ENCODE data around the gene NAT8L.

Gene NAT8L

DNA sequence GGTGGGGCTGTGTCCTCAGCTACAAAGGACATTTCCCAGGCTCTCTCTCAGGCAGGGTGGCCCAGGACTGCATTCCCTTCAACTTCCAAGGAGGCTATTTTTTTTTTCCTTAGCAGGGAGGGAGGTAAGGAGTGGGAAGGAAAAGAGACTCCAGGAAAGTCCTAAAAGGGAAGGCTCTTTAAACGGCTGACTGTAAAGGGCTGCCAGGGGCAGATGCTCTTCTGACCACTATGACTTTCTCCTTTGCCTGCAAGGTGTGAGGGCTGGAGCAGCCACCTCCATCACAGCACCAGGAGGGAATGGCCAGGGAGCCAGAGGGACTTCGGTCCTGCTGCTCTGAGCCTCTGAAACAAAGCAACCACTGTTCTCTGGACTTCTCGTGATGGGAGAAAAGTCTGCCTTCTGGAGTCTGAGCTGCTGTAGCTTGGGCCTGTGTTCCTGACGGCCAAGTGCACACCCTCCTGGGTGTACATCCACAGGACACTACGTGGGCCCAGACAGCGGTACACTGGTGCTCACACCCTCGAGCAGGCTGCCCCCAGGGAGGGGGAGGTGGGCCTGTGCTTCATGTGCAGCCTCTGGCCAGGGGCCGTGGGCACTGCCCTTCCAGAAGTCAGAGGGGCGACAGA is 17.9 kb downstream of the NAT8L start:
- peak; percentile 12 for DNase-seq

DNA sequence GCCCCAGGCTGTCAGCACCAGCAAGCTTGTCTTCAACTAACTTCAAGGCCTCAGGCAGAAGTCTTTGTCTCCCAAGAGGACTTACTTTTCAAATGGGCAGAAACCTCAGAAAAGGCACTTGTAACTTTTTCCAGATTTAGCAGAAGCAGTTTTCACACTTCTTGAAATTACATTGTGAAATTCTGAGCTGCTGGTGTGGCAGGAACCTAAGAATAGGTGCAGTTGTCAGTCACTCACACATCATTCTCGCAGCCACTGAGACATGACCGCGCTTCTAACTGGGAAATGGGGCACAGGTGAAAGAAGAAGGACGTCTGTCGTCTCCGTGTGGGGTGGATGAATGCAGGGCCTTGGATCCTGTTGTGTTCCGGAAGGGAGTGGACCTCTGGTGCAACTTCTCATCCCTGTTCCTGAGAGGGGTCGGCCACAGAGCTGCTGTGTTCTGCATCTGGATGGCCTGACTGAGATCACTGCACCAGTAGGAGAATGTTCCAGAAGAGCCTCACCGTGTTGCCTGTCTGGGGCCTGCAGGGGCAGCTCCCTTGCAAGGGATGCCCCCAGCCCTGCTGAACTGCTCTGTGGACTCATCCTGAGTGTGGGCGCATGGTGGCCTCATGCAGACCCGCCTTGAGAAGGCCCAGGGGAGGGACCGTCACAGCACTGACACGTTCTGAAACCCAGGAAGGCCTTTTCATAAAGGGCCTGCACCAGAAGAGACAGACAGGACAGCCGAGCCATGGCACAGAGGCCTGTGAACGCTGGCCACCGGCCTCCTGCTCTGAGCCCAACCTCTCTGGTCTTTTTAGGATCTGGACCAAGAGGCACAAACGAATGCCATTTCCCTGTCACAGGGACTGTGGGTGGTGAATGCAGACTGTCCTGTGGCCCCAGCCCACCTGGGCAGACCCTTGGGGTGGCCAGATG is 18.7 kb downstream of the NAT8L start:
- DNase-seq: peak; percentile 11

DNA sequence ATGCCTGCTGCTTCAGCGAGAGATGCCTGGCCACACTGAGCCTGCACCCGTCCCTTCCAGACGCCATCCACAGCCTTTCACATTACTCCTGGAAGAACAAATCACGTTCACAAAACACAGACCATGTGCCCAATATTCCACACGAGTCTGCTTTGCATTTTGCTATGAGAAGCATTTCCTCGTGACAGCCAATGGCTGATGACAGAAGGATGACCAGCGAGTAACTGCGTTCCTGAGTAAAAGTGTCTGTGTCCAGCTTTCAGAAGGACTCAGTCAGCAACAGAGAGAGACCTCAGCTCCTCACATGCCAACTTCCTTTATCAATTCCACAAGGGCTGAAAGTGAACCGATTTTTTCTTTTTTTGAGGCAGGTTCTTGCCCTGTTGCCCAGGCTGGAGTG is 19.5 kb downstream of the NAT8L start:
- no peak for DNase-seq

DNA sequence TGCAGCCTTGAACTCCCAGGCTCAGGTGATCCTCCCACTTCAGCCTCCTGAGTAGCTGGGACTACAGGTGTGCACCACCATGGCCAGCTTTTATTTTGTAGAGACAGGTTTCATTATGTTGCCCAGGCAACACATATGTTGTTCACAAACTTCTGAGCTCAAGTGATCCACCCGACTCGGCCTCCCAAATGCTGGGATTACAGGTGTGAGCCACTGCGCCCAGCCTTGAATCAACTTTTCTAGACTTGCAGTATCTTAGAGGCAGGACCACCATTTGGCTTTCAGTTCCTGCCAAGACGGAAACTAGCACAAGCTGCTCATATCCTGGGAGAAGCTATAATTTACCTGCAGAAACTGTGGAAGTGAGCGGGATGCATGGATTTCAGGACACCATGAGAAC is 19.9 kb downstream of the NAT8L start:
- DNase-seq: no peak

DNA sequence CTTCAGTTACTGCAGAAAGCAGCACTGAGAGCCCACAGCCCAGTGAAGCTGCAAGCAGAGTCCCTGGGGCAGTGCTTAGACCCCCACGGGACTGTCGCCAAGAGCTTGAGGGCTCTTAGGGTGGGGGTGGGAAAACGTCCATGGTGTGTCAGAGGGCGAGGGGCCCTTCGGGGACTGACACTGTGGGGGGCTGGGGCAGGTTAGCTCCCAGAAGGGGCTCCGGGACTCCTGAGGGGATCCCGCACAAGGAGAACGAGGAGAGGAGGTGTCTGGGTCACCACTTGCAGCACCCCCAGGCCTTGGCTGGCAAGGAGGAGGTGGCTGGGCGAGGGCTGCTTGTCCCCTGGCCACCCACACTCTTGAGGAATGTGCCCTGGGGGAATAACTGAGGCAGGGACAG is 20.8 kb downstream of the NAT8L start:
- no peak for DNase-seq

DNA sequence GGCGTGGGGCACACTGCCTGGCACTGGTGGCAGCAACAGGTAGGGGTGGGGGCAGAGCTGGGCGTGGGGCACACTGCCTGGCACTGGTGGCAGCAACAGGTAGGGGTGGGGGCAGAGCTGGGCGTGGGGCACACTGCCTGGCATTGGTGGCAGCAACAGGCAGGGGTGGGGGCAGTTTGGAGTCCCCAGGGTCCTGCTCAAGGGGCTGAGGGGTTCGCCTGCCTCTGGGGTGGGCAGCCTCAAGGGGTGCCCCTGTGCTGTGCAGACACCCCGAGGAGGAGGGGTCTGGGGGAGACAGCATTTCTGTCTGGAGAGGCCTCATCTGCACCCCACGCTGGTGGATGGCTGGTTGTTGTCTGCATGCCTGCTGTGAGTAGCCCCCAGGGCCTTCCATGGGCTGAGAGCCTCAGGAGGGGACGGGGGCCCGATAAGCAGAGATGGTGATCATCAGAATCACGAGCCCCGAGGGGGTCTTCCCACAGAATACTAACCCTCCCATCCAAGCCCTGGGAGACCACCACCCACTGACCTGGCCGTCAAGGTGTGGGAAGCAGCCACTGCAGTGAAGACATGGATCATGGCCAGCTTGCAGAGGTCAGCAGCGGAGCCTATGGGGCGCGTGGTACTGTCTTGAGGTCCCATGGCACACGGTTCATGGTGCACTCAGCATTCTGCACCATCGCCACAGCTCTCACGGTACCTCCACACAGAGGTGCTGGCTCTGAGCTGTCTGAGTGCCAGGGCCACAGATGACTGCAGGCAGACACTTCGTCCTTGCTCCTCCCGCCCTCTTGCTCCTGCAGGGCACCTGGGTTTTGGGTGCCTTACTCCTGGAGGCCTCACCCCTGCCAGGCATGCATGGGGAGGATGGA is 21.5 kb downstream of the NAT8L start:
- peak; percentile 11 for DNase-seq

DNA sequence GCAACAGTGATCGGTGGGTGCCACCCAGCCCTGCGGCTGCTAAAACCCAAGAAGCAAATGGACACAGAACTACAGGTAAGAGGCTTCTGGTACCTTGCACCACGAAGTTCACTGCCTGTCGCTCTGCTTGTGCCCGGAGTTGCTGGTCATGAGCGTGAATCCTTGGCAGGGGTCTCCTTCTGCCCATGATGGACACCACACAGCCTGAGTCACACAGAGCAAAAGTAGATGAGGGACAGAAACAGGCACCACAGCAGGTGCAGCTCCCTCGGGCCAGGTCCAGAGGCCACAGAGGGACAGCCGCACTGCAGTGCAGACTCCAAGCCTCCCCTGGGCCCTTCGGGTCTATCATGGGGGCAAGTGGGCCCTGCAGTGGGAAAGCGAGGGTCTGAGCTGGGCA is 22.4 kb downstream of the NAT8L start:
- no peak for DNase-seq

DNA sequence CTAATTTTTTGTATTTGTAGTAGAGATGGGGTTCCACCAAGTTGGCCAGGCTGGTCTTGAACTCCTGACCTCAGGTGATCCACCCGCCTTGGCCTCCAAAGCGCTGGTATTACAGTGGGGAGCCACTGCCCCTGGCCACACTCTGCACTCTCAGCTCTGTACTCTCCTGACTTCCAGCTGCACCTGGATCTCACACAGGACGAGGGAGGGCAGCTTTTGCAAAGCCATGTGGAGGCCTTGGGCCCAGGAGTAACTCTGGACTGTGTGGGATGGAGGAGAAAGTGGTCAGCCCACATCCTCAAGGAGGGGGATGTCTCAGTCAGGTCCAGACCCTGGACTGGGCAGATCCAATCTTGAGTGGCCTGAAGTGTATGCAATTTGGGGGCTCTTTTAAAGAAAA is 23.0 kb downstream of the NAT8L start:
- no peak for DNase-seq

DNA sequence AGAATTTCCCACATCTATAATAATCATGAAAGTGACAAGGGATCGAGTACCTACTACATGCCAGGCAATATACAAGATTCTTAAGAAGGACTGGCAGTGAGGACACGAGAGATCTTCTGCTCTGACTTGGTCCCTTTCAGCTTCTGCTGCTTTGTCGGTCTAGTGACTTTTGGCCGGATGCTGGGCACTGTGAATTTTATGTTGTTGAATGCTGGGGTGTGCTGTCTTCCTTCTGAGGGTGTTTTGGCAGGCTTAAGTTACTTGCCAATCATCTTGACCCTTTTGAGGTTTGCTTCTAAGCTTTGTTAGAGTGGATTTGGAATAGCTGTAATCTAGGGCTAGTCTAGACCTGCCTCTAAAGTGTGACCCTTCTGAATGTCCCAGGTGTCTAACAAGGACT is 23.5 kb downstream of the NAT8L start:
- DNase-seq: no peak

DNA sequence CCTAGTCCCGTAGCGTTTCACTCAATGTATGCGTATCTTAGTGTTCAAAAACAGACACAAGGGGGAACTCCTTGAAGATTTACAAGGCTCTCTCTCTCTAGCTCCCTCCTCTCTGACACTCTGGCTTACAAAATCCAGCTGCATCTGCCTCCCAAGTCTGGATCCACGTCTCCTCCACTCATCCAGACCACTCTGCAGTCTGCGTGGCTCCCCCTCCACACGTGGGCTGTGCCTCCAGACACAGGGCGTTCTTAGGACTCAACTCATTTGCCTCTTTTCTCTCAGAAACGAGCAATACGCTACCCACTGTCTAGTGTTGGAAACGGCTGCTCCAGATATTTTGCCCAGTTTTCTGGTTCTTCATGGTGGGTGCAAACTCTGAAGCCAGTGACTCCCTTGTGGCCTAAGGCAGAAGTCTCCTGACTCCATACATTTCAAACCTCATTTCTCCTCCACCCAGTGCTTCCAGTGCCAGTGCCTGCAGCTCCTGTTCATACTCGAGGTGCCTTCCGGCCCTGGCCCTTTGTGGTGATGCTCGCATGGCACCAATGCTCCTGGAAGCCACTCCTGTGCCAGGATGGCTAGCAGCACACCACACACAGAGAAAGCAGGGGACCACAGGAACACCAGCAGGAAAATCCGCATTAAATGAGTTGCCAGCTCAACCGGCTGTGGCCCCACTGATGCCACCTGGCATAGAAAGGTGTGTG is 24.1 kb downstream of the NAT8L start:
- no peak for DNase-seq

DNA sequence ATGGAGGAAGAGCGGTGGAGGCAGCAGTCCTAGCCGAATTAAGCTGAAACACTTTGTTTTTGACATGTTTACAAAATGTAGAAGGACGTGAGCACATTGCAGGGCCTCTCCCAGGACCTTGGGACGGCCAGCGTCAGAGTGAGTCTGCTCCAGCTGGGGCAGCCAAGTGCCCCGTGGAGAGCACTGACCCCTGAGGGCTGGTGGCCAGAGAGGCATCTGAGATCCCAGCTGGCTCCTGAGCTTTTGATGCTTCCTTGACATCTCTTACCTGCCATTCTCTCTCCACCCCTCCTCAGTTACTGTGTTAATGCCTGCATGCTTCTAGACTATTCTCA is 24.7 kb downstream of the NAT8L start:
- no peak for DNase-seq

DNA sequence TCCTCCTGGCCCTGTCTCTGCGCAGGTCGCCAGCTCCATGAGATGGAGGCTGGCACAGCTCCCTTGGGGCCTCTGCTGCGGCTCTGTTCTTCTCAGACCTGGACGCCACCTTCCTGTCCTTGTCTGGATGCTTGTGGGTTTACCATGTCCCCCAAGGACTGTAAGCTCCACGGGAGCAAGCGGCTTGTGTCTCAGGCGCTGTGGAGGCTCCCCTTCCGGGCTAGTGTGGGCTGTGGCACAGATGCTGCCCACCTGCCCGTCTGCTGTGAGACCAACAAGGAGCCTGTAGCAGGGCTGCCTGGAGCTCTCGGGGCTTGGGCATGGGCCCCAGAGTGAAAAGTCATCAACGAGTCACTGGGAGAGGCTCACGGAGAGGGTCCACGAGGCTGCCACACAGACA is 25.2 kb downstream of the NAT8L start:
- no peak for DNase-seq

DNA sequence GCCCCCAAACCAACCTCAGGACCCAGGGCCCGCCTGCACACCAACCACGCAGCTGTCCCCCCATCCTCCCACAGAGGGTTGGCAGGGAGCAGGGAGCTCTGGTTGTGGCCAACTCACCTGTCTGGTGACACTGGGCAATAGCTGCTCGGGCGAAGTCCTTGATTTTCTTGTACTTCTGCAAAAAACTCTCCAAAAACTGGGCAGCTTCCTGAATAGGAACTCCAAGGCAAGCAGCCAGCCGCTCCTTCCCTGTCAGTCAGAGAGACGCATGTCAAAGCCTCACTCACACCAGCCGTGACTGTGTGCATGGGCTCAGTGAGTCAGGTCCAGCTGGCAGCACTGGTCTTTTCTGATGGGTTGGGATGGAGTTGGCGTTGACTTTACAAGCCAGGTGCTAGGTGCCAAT is 26.4 kb downstream of the NAT8L start:
- DNase-seq: no peak

DNA sequence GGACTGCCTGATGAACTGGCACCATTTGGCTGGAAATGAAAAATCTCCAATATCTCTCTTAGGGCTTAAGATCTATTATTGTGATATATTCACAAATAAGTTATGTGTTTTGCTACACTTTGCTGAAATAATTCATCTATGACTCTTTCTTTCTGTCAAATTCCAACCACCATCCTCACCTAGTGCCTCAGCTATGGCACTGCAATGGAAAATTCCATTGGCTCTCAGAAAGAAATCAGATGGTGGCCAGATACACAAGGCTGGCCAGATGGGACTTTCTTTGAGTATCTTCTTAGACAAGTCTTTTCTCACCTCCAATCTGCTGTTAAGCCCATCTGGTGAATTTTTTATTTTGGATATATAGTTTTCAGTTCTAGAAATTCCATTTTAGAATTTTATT is 28.0 kb downstream of the NAT8L start:
- DNase-seq: no peak

DNA sequence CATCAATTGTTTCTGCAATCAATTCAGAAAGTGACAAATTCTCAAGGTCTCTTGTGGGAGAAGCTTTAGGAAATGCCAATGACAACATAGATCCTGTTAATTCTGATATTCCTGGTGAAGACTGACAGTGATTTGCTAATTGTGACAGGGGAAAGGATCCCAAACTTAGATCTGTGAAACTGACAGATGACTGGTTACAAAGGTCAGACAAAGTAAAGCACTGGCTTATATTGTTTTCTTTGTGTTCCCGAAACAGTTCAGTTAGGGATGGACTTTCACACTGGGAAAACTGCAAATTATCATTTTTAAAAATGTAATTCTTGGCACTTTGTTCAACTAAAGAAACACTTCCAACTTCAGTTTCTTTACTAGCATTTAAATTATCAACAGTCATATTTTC is 30.1 kb downstream of the NAT8L start:
- no peak for DNase-seq

DNA sequence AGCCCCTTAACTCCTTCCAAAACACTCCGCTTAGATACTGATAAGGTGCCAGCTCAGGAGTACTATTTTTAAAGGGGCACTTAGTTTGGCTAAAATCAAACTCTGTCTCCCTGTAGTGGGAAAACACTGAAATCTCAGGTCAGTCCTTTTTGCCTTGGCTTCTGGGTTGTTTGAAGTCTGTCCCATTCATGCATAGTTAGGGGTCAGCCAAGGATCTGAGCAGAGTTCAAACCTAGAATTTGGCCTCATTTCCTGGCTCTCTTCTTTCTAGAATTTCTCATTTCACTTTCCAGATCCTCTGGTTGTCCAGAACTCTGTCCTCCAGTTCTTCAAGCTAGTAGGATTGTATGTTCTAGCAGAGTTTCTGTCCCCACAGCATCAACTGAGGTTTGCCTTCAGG is 31.5 kb downstream of the NAT8L start:
- DNase-seq: no peak

DNA sequence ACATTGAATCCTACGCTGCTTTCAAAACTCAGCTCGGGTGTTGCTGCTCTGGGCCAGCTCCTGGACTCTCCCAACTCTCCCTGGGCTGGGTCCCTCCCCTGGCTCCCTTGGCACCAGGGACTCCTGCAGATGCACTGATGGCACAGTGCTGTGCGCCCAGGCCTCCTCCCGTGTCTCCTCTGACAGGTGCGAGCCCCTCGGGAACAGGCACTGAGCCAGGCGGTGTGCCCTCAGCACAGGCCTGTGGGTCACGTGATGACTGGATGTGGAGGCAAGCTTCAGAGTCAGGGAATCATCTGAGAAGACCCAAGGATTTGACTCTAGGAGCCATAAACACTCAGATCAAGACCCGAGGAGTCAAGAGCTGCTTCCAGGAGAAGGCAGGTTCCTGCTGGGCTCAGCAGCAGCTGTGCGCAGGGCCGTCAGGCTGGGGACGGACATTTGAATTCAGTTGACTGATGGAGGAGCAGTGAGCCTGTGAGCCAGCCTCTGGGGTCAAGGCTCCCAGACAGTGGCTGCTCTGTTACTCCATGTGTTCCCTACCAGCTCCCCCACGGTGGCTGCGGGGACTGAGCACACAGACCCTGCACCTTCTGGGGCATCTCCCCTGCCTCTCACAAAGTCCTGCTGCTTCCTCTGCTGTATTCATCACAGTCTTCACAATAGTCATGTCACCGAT is 33.0 kb downstream of the NAT8L start:
- DNase-seq: no peak

DNA sequence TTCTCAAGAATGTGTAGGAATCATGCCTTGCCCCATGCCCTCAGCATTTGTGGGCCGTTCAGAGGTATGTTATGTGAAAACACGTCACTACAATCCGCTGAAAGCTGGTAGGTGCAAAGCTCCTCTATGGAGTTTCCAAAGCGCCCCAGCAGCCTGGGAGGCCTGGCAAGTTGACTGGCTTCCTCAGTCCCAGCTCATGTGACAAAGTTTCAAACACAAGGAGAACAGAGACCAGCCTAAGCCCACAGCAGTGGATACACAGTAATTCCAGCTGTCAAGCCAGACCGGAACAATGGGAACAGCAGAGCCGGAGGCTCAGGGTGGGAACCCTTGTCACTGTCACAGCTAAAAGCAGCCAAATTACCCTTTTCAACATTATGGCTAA is 33.5 kb downstream of the NAT8L start:
- DNase-seq: no peak

DNA sequence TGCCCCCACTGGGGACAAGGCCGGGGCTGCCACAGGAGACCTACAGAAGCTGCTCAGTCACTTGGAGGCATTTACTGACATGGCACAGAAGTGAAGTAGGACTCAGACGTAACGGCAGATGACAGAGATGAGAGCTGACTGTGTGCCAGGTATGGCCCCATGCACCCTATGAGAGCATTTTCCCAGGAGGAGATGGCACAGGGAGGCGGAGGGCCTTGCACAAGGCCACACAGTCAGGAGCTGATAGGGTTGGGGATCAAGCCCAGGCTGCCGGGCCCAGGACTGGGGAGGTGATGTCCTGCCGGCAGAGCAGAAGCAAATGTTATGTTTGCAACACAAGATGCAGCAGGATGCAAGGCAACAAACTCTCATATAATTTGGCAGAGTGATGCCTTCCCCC is 34.1 kb downstream of the NAT8L start:
- DNase-seq: no peak

DNA sequence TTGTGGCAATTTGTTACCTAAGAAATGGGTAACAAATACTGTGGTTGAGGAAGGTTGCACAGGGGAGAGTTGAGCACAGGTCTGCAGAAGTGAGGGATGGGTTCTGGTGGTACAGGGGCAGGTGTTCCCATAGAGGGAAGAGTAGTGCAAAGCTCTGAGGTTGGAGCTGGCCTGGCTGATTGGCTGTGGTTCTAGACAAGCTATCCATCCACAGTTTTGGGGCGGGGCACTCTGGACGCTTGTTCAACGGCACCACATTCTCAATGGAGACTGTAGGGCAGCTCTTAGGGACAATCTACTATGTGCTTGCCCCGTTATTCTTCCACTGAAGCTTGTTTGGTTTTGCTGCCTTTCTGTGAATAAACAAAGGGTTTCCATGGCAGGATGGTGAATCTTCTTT is 35.4 kb downstream of the NAT8L start:
- no peak for DNase-seq

DNA sequence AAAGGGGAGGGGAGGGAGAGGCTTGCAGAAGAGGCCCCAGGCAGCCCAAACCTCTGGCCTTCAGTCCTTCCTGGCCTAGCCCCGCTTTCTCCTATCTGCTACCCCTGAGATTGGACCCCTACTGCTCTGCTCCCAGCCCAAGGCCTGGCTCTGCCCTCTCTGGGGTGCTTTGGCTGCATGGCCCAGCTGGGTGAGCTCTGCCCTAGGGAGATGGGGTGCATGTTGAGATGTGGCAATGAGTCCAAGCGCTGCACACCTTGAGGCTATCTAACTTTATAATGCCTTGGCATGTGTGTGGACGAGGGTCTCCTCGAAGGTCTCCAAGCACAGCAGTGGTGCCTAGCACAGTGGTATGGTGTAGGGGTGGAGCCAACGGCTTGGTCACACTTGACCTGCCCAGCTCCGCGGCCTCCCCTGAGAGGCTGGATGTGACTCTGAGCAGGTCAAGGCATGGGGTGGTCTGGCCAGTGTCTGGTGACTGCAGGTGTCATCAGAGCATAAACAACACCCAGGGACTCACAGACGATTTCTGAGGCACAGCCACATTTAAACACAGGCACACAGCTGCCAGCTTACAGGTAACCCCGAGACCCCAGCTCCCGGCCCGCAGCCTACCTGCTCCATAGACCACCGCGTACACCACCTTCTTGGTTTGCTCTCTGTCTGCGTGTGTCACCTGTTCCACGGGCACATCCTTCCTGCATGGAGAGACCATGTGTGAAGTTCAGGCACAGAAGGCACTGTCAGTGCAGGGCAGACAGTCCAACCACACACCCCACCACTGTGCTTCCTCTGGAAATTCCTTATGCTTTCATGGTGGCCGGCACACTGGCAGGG is 36.3 kb downstream of the NAT8L start:
- DNase-seq: no peak

Measured in activated T-cell treated with anti-CD3 and anti-CD28 coated beads, Interleukin-2, amount 50 U/mL, for 1 hour (primary cell).